ENCODE results near the gene NCAM2. TPM values are rescaled to one million over a fixed set of nuclear protein-coding genes. Genes with fewer than 3 reads are reported as not detected.

The NCAM2 gene
- total and polyA plus RNA-seq, 2 of the 8 experiments (the other 6 are each of a cell fraction or from before 2014, with no cell fraction given), result 0.14 to 1.1 TPM

- TF ChIP-seq CHD7 (IDR thresholded peaks at IDR 0.05; ENCODE audit: insufficient replicate concordance, low read length), result no peak
- TF ChIP-seq BACH1 (IDR thresholded peaks at IDR 0.05; ENCODE audit: low read length), result no peak
- no peak for TF ChIP-seq FOSL1 (IDR thresholded peaks at IDR 0.05; ENCODE audit: insufficient read depth, low read depth, low read length)
- no peak for TF ChIP-seq YY1 (IDR thresholded peaks at IDR 0.05; ENCODE audit: low read depth, low read length)
- TF ChIP-seq RXRA (IDR thresholded peaks at IDR 0.05; ENCODE audit: insufficient read depth, low read depth, low read length), result no peak
- TF ChIP-seq PHF8 (conservative IDR thresholded peaks at IDR 0.05; ENCODE audit: low read depth, low read length), result no peak
- TF ChIP-seq TAF7 (optimal IDR thresholded peaks at IDR 0.05; ENCODE audit: borderline replicate concordance, low read depth, low read length), result no peak
Measured at GRCh38 chr21:21213297-21213696, 215.1 kb downstream of the NCAM2 start (continued).
